Measurements from ENCODE around the gene RPS6KA2.
"Not testable (repeated sequence)": the region's sequence is repeated elsewhere in the genome, so short reads cannot be mapped to it uniquely, and the experiment has no call there.

Gene RPS6KA2

GRCh38 chr6:166538297-166539010, 88.6 kb downstream of the RPS6KA2 start:
- H2AFZ ChIP-seq (ENCODE audit: low read length, unreplicated experiment) = no peak overlapping the region
- H3K36me3 ChIP-seq (ENCODE audit: insufficient read depth, low read length) = peaks cover 35% of the 10 kb centered on the region; the same call in 1 of the 2 replicates
- peaks cover 8% of the 10 kb centered on the region for H3K4me1 ChIP-seq (ENCODE audit: control insufficient read depth, insufficient read depth, low read length, unreplicated experiment)
- H3K79me2 ChIP-seq (ENCODE audit: control insufficient read depth, insufficient read depth, low read length, unreplicated experiment) = peaks cover 20% of the 10 kb centered on the region
- no peaks in the 10 kb centered on the region for H3K27me3 ChIP-seq (ENCODE audit: insufficient read depth, low read length)
- H3K27ac ChIP-seq (ENCODE audit: low read depth, low read length) = no peak overlapping the region
- no peak overlapping the region for H3K4me3 ChIP-seq (ENCODE audit: low read depth, low read length)

GRCh38 chr6:166534658-166535406, 92.2 kb downstream of the RPS6KA2 start:
- Histone ChIP-seq H3K36me3 (ENCODE audit: insufficient read depth, low read length) (peaks cover 40% of the 10 kb centered on the region; the same call in 1 of the 2 replicates), H2AFZ (ENCODE audit: low read length, unreplicated experiment) (no peak overlapping the region), H3K27me3 (ENCODE audit: insufficient read depth, low read length) (no peaks in the 10 kb centered on the region), H3K4me1 (ENCODE audit: control insufficient read depth, insufficient read depth, low read length, unreplicated experiment) (no peaks in the 10 kb centered on the region), H3K27ac (ENCODE audit: low read depth, low read length) (no peak overlapping the region), H3K4me3 (ENCODE audit: low read depth, low read length) (no peak overlapping the region), H3K79me2 (ENCODE audit: control insufficient read depth, insufficient read depth, low read length, unreplicated experiment) (peaks cover 5% of the 10 kb centered on the region)

- Histone ChIP-seq H3K4me1 (ENCODE audit: control insufficient read depth, insufficient read depth, low read length, unreplicated experiment) (no peaks in the 10 kb centered on the region), H3K36me3 (ENCODE audit: insufficient read depth, low read length) (peaks cover 47% of the 10 kb centered on the region; the same call in 1 of the 2 replicates), H3K79me2 (ENCODE audit: control insufficient read depth, insufficient read depth, low read length, unreplicated experiment) (no peaks in the 10 kb centered on the region), H3K27me3 (ENCODE audit: insufficient read depth, low read length) (no peaks in the 10 kb centered on the region), H3K4me3 (ENCODE audit: low read depth, low read length) (no peak overlapping the region), H2AFZ (ENCODE audit: low read length, unreplicated experiment) (no peak overlapping the region), H3K27ac (ENCODE audit: low read depth, low read length) (no peak overlapping the region)
Observed at GRCh38 chr6:166533205-166533824, 93.7 kb downstream of the RPS6KA2 start.

GRCh38 chr6:166532302-166532701, 94.7 kb downstream of the RPS6KA2 start:
- peaks cover 46% of the 10 kb centered on the region; the same call in 1 of the 2 replicates for H3K36me3 ChIP-seq (ENCODE audit: insufficient read depth, low read length)
- H3K27me3 ChIP-seq (ENCODE audit: insufficient read depth, low read length) = no peaks in the 10 kb centered on the region
- no peak overlapping the region for H3K4me3 ChIP-seq (ENCODE audit: low read depth, low read length)
- no peak overlapping the region for H2AFZ ChIP-seq (ENCODE audit: low read length, unreplicated experiment)
- no peak overlapping the region for H3K27ac ChIP-seq (ENCODE audit: low read depth, low read length)
- no peaks in the 10 kb centered on the region for H3K79me2 ChIP-seq (ENCODE audit: control insufficient read depth, insufficient read depth, low read length, unreplicated experiment)
- H3K4me1 ChIP-seq (ENCODE audit: control insufficient read depth, insufficient read depth, low read length, unreplicated experiment) = no peaks in the 10 kb centered on the region

- Histone ChIP-seq H3K27me3 (ENCODE audit: insufficient read depth, low read length) (no peaks in the 10 kb centered on the region), H3K27ac (ENCODE audit: low read depth, low read length) (no peak overlapping the region), H3K79me2 (ENCODE audit: control insufficient read depth, insufficient read depth, low read length, unreplicated experiment) (no peaks in the 10 kb centered on the region), H2AFZ (ENCODE audit: low read length, unreplicated experiment) (no peak overlapping the region), H3K4me1 (ENCODE audit: control insufficient read depth, insufficient read depth, low read length, unreplicated experiment) (no peaks in the 10 kb centered on the region), H3K4me3 (ENCODE audit: low read depth, low read length) (no peak overlapping the region), H3K36me3 (ENCODE audit: insufficient read depth, low read length) (peaks cover 42% of the 10 kb centered on the region)
Observed at GRCh38 chr6:166530211-166531095, 96.6 kb downstream of the RPS6KA2 start.

GRCh38 chr6:166529586-166529985, 97.5 kb downstream of the RPS6KA2 start:
- H3K4me1 ChIP-seq (ENCODE audit: control insufficient read depth, insufficient read depth, low read length, unreplicated experiment) = no peaks in the 10 kb centered on the region
- no peak overlapping the region for H3K27ac ChIP-seq (ENCODE audit: low read depth, low read length)
- no peak overlapping the region for H3K4me3 ChIP-seq (ENCODE audit: low read depth, low read length)
- no peak overlapping the region for H2AFZ ChIP-seq (ENCODE audit: low read length, unreplicated experiment)
- H3K27me3 ChIP-seq (ENCODE audit: insufficient read depth, low read length) = no peaks in the 10 kb centered on the region
- H3K36me3 ChIP-seq (ENCODE audit: insufficient read depth, low read length) = peaks cover 34% of the 10 kb centered on the region
- no peaks in the 10 kb centered on the region for H3K79me2 ChIP-seq (ENCODE audit: control insufficient read depth, insufficient read depth, low read length, unreplicated experiment)

GRCh38 chr6:166529058-166529457, 98.0 kb downstream of the RPS6KA2 start:
- not testable (repeated sequence) for H3K4me3 ChIP-seq (ENCODE audit: low read depth, low read length); H3K79me2 ChIP-seq (ENCODE audit: control insufficient read depth, insufficient read depth, low read length, unreplicated experiment); H2AFZ ChIP-seq (ENCODE audit: low read length, unreplicated experiment); H3K27ac ChIP-seq (ENCODE audit: low read depth, low read length); H3K27me3 ChIP-seq (ENCODE audit: insufficient read depth, low read length); H3K4me1 ChIP-seq (ENCODE audit: control insufficient read depth, insufficient read depth, low read length, unreplicated experiment)
- H3K36me3 ChIP-seq (ENCODE audit: insufficient read depth, low read length) = peaks cover 32% of the 10 kb centered on the region

- Histone ChIP-seq H3K27ac (ENCODE audit: low read depth, low read length) (no peak overlapping the region), H3K27me3 (ENCODE audit: insufficient read depth, low read length) (no peaks in the 10 kb centered on the region), H3K36me3 (ENCODE audit: insufficient read depth, low read length) (peaks cover 31% of the 10 kb centered on the region), H3K4me3 (ENCODE audit: low read depth, low read length) (no peak overlapping the region), H3K4me1 (ENCODE audit: control insufficient read depth, insufficient read depth, low read length, unreplicated experiment) (no peaks in the 10 kb centered on the region), H2AFZ (ENCODE audit: low read length, unreplicated experiment) (no peak overlapping the region), H3K79me2 (ENCODE audit: control insufficient read depth, insufficient read depth, low read length, unreplicated experiment) (no peaks in the 10 kb centered on the region)
Observed at GRCh38 chr6:166527849-166528248, 99.2 kb downstream of the RPS6KA2 start.

GRCh38 chr6:166526937-166527336, 100.1 kb downstream of the RPS6KA2 start:
- Histone ChIP-seq H3K27ac (ENCODE audit: low read depth, low read length) (no peak overlapping the region), H3K4me3 (ENCODE audit: low read depth, low read length) (no peak overlapping the region), H2AFZ (ENCODE audit: low read length, unreplicated experiment) (no peak overlapping the region), H3K36me3 (ENCODE audit: insufficient read depth, low read length) (peaks cover 33% of the 10 kb centered on the region), H3K27me3 (ENCODE audit: insufficient read depth, low read length) (no peaks in the 10 kb centered on the region), H3K79me2 (ENCODE audit: control insufficient read depth, insufficient read depth, low read length, unreplicated experiment) (no peaks in the 10 kb centered on the region), H3K4me1 (ENCODE audit: control insufficient read depth, insufficient read depth, low read length, unreplicated experiment) (no peaks in the 10 kb centered on the region)

GRCh38 chr6:166525567-166525966, 101.5 kb downstream of the RPS6KA2 start:
- H3K36me3 ChIP-seq (ENCODE audit: insufficient read depth, low read length) = peaks cover 34% of the 10 kb centered on the region
- H3K27me3 ChIP-seq (ENCODE audit: insufficient read depth, low read length) = no peaks in the 10 kb centered on the region
- H3K27ac ChIP-seq (ENCODE audit: low read depth, low read length) = no peak overlapping the region
- H3K4me3 ChIP-seq (ENCODE audit: low read depth, low read length) = no peak overlapping the region
- H3K4me1 ChIP-seq (ENCODE audit: control insufficient read depth, insufficient read depth, low read length, unreplicated experiment) = no peaks in the 10 kb centered on the region
- H2AFZ ChIP-seq (ENCODE audit: low read length, unreplicated experiment) = no peak overlapping the region
- H3K79me2 ChIP-seq (ENCODE audit: control insufficient read depth, insufficient read depth, low read length, unreplicated experiment) = no peaks in the 10 kb centered on the region

All from ACC112 (cell line).